GM18870 (cell line): ENCODE results near the gene NUP50.
"Not testable (repeated sequence)": the region's sequence is repeated elsewhere in the genome, so short reads cannot be mapped to it uniquely, and the experiment has no call there.

Source experiments
- ATAC-seq: cut with Tn5 transposase; IDR thresholded peaks from one replicate; pipeline ENCODE4 v1.9.1; 2021; ENCODE audit warnings: moderate library complexity; ENCODE audit not compliant: unreplicated experiment

Gene NUP50

GRCh38 chr22:45159652-45160462, 3.9 kb upstream of the NUP50 start:
- no peak for ATAC-seq

DNA sequence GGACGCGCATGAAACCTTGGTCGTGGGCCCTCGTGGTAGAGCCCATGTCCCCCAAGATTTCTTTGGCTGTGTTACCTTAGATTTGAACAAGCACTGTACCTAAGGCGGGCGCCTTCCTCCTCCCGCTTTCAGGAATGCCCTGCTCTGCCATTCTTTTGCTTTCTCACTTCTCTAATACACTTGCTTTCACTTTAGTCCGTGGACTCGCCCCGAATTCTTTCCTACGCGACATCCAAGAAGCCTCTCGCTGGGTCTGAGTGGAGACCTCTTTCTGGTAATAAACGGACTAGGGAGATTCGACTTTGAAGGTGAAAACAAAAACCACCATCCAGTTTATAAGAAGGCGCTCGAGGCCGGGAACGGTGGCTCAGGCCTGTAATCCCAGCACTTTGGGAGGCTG, 1.2 kb upstream of the NUP50 start:
- no peak for ATAC-seq

- no peak for ATAC-seq
Measured at GRCh38 chr22:45163099-45163450, 650 bp upstream of the NUP50 start.

- peak; percentile 6 for ATAC-seq
Measured at GRCh38 chr22:45164270-45165088, 754 bp downstream of the NUP50 start.

GRCh38 chr22:45166932-45167331, 3.2 kb downstream of the NUP50 start:
- no peak for ATAC-seq

- no peak for ATAC-seq
Measured at GRCh38 chr22:45169591-45170466, 6.1 kb downstream of the NUP50 start.

DNA sequence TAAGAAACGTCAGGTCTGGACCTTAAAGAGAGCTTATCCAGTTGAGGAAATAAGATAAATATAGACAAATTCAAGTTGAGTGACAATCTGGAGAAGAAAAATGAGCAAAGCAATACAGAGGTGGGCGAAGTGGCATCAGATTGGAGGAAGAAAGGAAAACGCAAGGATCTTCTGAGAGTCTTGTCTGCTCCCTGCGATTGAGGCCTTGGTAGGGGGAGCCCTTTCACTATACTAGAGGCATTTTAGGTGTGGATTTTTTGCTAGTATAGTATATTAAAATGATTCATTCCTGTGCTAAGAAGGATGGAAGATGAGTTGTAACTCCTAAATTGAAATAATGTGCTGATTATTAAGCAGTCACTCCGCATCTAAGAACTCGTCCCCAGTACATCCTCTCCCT, 8.1 kb downstream of the NUP50 start:
- ATAC-seq, result no peak

DNA sequence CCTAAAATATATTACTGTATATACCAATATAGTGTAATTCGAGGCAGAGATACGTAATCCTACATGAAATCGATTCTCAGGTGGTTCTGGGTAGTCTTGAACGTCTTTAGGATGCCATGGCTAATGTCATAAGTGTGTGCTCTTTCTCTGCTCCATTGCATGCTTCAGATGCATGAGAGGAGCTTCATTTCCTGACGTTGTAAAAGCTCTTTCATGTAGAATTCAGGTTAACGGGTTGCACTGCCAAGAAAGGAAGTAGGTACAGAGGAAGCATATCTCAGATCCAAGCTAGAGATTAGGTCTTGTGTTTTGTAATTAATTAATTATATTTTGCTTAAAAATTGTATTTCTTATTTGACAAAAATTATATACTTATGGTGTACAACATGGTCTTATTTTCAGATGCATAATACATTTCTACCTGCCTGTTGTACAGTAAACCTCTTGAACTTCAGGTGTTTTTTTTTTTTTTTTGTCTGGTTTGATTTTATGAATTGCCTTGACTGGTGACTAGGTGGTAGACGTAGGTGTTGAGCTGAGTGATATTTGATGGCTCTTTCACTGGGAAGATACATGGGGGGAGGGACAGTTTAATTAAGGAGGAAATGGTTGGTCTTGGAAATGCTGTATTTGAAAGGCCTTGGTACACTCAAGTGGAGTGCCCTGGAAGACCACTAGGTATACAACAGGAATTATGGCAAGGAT, 9.3 kb downstream of the NUP50 start:
- no peak for ATAC-seq

DNA sequence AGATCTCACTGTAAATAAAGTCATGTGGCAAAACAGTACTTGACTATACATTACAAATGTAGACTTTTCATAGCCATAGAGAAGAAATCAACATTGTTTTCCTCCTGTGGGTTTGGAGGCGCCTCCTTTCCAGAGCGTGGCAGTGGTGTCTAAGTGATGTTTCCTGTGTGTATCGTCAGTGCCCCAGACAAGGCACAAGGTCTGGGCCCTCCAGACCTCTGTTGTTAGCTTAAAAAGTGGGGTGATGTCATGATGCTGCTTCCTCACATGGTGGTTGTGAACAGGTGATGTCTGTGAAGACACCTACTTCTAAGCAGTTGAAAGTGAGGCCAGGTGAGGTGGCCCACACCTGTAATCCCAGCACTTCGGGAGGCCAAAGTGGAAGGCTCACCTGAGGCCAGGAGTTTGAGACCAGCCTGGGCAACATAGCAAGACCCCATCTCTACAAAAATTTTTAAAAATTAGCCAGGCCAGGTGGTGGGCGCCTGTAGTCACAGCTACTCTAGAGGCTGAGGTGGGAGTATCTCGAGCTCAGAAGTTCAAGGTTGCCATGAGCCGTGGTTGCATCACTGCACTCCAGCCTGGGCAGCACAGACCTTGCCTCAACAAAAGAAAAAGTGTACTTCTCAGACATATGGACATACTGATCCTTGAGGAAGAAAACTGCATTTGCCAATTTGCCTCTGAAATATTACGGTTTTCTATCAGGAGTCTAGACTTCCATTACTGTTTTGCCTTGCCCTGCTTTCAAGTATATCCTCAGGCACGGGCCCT, 15.7 kb downstream of the NUP50 start:
- ATAC-seq, result no peak

GRCh38 chr22:45180146-45180679, 16.5 kb downstream of the NUP50 start:
- ATAC-seq, result no peak

DNA sequence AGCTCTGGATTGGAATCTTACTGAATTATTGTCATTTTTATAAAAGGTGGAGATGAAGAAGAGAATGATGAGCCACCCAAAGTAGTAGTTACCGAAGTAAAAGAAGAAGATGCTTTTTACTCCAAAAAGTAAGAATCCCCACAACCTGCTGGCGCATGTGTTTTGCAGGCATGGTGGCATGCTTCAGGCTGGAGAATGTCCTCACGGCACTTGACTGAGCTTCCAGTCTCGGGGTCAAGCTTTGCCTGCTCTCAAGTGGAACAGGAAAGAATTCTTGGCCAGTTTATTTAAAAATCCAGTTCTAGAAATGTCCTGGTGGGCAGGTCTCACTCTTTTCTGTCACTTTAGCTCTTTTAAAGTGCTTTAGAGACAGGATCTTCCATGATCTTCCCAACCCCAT, 17.5 kb downstream of the NUP50 start:
- no peak for ATAC-seq

DNA sequence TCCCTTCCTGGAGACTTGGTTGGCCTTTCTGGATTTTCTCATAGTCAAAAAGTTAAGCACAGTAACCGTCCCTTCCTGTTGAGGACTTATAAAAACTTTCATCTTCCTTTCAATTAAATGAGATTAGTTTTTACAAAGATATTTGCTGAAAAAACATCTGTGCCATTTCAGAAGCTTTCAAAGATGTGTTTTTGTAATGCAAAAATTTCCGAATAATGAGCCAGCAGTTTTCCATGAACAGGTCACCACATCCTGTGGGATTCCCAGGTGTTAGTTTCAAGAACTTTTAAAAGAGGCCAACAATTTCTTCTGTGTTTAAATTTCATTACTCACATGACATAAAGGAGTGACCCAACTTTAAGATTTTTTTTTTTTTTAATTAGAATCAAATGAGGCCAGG, 18.0 kb downstream of the NUP50 start:
- ATAC-seq, result no peak

DNA sequence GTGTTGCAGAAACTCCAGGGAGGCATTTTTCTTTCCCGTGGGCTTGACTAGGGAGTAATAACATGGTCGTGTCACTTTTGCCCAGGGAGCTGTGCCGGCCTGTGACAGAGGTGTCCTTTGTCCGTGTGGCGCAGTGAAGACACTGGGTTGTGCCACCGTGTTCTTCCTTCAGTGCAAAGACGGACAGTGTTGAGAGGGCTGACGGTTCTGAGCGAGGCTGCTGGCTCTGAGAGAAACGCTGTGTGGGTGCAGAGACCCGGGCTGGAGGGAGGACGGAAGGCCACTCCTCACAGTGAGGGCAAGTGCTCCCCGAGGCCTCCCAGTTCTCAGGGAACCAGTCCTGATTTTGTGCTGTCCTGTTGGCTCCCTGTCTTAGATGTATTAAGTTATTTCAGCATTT, 20.2 kb downstream of the NUP50 start:
- no peak for ATAC-seq

GRCh38 chr22:45185718-45186514, 22.2 kb downstream of the NUP50 start:
- no peak for ATAC-seq

DNA sequence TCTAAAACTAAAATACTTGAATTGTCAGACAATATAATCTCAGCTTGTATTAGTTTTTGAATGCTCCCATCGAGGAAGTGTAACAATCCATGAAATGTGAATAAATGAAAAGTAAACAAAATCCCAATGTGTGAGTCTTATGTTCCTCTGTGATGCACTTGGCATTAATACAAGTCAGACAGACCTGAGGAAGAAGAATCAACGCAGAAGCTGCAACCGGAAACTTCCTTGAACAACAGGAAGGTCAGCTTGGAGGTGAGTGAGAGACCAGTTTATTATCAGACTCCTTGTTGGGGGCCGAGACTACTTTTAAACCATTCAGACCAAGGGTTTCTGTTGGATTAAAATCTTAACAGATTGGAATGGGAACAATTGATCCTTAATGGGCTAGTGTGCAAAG, 24.2 kb downstream of the NUP50 start:
- ATAC-seq, result no peak

GRCh38 chr22:45188779-45189178, 25.1 kb downstream of the NUP50 start:
- no peak for ATAC-seq

DNA sequence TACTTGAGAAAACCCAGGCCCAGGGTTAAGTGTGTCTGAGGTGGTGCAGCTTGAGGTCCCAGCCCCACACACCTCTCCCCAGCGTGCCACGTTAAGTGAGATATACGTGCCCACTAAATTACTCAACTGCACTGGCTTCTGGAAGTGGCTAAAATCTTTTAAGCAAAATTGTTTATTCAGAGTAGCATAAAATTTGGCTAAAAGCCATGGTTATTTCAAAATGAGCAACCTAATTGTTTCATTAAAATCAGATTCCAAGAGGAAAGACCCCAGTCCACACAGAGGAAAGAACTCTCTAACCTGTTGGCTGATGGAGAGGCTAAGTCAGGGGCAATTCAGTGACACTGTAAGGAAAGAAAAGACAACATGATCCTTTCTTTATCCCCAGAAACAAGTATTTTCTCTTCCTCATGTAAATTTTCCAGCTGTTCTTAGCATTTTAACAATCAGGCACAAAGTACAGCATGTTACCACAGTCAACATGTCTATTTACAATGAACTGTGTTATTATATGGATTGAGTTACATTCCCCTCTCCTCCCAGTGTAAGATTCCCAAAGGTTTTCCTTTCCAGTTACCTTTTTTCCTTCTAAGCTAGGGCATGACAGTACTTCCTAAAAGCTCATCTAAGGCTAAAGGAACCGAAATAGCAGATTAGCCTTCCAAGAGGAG, 26.6 kb downstream of the NUP50 start:
- no peak for ATAC-seq

- ATAC-seq, result not testable (repeated sequence)
Measured at GRCh38 chr22:45191746-45192145, 28.0 kb downstream of the NUP50 start.
